H1 (cell line): ENCODE results near the gene MEN1. TPM values are rescaled to one million over a fixed set of nuclear protein-coding genes. Genes with fewer than 3 reads are reported as not detected.

Experiments
- FOSL1 ChIP-seq: IDR thresholded peaks from 2 replicates; pipeline ENCODE4 v1.6.1; 2011; ENCODE audit warnings: mild to moderate bottlenecking, low read depth, low read length, moderate library complexity; ENCODE audit not compliant: insufficient read depth
- polyA plus RNA-seq, 7 experiments: library from polyadenylated mRNA; depleted of rRNA in 3 of 7; stranded (reverse) in 5 of 7; unstranded in 2 of 7; fragments of >200 nt in 5 of 7; fragments of 200-250 nt in 2 of 7; gene quantifications; 1 replicate in 5 of 7; 2 replicates in 1 of 7; 4 replicates in 1 of 7; pipeline versions ENCODE4 v1.2.1 to v1.2.3, GENCODE V29; 2011 to 2013; ENCODE audit warnings: missing spikeins in 2 of 7, mixed read lengths in 2 of 7
- total RNA-seq: library from RNA; stranded (reverse); fragmentation: NEBNext Ultra II Directional; extraction: Animal tissue kit (Norgen Biotek cat#: 25700); gene quantifications from 2 replicates; pipeline ENCODE4 v1.2.1, GENCODE V29; 2021

Gene MEN1
- total and polyA plus RNA-seq, 2 of the 8 experiments (the other 6 are each of a cell fraction or from before 2014, with no cell fraction given), result 47.2 to 56.3 TPM

DNA sequence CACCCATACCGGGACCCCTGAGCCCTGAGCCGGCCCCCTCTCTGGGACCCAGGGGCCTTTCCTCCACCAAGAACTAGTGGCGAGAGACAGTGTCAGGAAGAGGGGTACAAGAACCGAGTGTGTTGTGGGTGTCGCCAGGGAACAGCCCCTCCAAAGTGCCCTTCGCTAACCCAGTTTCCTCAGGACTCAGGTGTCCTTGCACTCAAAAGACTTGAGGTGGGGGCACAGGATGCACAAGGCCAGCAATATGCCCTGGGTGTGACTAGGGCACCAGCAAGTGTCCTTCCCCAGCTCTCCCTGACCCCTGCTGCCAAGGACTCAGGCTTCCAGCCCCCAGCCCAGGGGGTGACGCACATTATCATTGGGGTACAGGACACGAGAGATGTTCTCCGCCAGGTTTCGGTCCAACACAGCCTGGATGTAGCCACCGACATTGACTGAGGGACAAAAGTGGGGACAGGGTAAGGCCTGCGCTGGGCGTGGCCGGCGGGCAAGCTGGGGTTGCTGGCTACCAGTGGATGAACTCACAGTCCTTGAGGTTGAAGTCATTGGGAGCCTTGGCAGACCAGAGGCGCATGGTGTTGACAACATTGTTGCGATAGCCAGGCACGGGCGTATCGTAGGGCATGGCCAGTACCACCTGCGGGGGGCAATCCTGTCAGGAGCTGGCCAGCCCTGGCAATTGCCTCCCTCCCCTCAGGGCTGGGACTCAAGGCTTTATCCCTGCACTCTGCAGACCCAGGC, 55.3 kb downstream of the MEN1 start (continued):
- TF ChIP-seq FOSL1, result no peak
